Activated CD8-positive, alpha-beta memory T cell treated with anti-CD3 and anti-CD28 coated beads, Interleukin-2, amount 50 U/mL, for 4 hours (primary cell): ENCODE data around the gene RASAL3.

Experiments
- DNase-seq: peaks from one replicate; pipeline ENCODE4 v3.0.0-alpha.2; 2020

RASAL3 gene

DNA sequence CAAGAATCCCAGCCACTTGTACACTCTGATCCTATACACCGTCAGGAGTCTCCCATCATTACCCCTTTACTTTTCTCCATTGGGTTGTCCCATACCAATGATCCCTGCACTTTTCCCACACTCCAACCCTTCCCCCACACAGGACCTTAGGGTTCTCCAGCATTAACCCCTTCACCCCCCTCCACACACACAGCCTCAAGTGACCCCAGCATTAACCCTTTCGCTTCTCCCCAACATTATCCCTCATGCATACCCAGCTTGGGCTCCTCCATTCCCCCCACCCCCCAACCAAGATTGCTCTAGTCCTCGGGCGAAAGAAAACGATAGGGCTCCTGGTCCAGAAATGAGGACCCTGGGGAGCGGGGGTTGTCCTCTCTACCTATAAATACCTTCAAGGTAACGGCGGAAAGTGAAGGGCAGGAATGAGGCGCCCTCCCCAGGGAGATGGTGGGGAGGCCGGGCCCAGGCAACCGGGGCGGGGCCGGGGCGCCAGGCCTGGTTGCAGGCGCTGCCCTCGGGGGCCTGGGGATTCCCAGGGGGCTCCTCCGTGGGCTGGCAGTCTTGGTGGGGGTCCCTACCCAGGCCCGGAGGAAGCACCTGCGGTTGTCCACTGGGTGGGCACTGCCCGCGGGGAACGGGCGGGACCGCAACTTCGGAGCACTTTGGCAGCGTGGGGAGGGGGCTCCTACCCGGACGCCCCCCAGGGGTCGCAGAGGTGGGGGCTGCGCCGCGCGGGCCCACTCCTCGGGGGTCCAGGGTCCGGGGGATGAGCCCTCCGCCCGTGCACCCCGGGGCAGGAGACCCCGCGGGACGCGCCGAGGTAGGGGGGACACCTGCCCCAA is 15.3 kb downstream of the RASAL3 start:
- DNase-seq = no peak

DNA sequence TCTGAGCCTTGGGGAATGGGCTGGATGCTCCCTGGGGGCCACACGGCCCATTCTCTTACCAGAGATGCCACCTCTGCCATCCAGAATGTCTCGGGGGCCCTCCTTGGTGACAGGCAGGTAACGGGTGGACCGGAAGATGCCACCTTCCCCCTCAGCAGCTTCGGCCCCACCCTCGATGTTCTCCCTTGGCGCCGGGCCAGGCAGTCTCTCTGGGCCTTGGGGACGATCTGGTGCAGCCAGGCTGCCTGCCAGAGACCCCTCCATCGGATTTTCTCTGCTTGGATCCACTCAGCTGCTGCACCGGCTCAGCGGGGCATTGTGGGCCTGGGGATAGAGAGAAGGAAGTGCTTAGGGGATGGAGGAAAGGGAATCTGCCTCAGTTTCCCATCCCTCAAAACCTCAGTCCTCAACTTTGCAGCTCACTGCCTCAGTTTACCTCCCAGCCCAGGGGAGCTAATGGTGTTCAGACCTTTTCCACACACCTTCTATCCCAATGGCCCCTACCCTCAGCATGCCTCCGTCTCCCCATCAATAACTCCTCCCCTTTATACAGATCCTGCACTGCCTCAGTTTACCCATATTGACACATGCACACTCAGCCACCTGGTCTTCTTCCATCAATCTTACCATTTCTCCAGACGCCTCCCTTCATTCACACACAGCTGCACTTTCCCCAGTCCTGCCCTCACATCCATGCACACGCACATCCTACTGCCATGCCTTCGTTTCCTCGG is 16.1 kb downstream of the RASAL3 start:
- DNase-seq = no peak

DNA sequence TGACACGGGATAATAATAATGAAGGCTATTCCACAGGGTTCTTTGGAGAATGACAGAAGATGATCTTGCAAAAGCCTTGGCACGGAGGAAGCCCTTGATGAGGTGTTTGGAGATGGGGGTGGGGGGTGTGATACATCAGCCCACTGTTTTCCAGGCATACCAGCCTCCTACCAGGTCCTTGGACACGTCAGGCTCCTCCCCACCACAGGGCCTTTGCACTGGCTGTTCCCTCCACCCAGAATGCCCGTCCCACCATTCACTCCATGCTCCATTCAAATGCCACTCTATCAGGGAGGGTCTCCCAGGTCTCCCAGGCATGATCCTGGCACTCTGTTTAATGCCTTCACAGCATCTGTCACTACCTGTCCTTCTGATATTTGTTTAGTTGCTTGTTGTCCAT is 17.3 kb downstream of the RASAL3 start:
- no peak for DNase-seq

DNA sequence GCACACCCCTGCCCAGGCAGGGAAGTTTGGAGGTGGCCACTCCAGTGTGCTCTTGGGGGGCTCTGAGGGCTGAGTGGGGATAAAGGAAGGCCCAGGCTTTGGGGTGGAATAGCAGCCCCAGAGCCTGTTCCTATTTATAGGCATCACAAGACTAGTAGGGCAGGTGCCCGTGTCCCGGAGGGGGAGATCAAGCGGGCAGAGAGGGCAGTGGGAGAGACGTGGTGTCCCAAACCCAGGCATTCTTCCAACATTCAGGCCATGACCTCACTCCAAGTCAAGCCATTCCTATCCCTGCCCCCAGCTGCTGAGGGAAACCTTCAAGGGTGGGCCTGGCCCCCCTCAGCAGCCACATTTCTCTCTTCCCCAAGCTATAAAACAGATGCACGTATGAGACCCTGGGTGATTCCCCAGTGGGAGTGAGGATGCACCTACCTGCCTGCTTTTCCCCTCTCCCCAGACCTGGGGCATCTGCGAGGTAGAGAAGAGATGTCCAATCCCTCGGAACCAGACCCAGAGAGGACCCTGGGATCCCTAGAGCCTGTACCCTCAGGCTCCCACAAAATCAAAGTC is 18.5 kb downstream of the RASAL3 start:
- DNase-seq = no peak

DNA sequence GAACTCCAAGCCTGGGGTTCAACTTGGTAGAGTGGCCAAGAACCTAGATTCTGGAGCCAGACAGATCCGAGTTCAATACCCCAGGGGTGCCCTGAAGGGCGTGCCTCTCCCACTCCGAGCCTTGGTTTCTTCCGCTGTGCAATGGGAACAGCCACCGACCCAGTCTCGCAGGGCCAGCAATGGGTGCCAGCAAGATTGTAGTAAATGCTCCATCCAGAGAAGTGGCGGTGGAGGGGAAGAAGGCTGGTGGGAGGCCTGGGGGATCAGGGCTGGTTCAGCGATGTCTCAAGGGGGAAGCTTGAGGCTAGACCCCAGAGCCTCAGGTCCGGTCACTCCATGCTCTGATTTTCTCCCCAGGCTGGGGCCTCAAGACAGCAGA is 19.1 kb downstream of the RASAL3 start:
- no peak for DNase-seq

DNA sequence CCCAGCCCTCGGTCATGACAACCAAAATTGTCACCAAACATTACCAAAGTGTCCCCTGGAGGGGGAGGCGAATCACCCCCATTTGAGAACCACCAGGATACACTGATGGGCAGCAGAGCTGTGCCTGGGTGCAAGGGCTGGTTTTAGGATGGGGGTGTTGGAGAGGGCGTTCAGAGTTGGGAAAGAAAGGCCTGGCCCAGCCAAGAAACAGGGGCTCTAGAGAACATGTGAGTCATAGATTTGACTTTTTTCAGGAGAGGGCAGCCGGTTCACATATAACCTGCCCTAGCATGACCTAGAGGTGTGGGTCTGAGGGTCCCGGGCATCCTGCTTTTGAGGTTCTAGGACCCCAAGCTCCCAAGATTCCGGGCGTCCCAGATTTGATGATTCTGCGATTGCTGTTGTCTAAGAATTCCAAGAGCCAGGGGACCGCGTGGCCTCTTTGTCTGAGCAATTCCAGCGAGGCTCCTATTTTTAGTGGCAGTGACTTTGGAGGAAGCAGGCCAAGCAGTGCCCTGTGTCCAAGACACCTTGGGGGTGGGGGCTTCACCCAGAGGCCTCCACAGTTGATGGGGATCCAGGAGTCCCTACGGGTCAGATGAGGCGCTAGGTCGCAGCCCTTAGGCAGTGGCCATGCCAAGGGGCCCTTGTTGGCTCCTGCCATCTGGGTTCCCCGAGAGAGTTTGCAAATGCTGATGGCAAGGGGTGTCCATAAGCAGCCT is 19.7 kb downstream of the RASAL3 start:
- no peak for DNase-seq

DNA sequence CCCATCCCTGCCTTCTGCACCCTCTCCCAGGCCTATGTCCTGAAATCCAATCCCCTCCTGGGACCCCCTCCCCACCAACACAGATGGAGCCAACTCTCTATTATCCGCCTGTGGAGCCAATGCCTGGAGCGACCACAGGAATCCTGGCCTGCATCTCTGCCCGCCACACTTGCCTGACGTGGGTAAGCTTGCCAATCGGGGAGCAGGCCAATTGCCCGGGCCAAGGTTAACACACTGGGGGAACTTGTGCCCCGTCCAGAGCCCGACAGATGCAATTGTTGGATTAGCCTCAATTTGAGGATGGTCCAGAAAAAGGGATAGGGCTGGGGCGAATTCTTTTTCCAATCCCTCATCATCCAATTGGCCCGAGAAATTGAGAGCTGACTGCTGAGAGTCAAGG is 20.5 kb downstream of the RASAL3 start:
- DNase-seq = no peak

DNA sequence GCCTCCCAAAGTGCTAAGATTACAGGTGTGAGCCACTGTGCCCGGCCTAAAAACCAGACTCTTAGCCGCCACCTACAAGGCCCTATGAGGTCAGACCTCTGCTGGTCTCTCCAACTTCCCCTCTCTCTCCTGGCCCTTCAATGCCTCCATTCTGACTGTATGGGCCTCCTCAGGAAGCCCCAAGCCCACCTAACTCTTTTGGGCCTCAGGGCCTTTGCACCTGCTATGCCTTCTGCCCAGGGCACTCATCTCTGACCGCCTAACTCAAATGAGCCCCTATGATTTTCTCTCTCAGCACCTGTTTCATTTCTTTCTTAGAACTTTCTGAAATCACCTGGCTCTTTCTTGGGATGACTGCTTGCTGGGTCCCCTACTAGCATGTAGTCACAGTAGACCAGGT is 21.0 kb downstream of the RASAL3 start:
- no peak for DNase-seq

DNA sequence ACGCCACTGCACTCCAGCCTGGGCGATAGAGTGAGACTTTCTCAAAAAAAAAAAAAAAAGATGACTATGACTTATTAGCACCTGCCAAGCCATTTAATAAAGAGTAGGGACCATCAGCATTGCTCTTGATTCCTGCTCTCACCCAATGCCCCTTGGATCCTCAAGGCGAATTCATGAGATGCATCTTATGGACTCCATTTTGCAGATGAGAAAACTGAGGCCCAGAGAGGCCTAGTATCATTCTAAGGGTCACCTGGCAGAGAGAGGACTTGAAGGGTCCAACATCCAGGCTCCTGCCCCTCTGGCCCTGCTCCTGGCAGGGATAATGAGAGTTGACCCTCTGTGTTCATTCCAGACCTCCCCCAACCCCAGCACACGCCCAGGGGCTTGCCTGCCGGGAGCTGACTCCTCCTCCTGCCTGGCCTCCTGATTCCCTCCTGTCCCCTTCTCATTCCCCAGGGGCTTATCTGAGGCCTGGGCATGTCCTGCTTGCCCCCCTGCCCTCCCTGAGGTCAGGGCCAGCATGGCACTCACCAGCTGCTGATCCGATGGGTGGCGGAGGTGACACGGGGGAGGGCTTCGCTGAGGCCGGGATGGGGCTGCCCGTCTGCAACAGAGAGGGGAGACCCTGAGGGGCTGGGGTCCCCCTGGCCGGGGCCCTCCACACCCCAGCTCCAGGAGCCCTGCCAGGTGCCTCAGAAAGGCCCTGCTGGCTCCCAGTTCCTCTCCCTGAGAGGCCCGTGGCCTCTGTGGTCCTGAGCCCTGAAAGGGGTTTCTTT is 22.0 kb downstream of the RASAL3 start:
- DNase-seq = no peak

DNA sequence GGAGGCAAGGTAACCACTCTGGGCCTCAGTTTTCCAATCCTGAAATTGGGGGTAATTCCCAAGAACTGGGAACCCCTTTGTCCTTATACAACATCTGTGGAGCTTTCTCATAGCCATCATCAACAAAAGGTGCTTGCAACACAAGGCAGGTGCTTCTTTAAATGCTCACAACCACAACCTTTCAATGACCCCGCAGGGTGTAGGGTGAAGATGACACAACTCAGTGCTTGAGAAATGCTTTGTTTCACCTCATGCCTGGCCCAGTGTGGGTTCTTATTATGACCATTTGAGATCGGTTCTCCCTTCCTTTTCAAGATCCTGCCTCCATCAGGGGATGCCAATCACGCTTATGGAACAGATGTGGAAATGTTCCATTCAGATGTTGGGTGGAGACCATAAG is 23.0 kb downstream of the RASAL3 start:
- no peak for DNase-seq

DNA sequence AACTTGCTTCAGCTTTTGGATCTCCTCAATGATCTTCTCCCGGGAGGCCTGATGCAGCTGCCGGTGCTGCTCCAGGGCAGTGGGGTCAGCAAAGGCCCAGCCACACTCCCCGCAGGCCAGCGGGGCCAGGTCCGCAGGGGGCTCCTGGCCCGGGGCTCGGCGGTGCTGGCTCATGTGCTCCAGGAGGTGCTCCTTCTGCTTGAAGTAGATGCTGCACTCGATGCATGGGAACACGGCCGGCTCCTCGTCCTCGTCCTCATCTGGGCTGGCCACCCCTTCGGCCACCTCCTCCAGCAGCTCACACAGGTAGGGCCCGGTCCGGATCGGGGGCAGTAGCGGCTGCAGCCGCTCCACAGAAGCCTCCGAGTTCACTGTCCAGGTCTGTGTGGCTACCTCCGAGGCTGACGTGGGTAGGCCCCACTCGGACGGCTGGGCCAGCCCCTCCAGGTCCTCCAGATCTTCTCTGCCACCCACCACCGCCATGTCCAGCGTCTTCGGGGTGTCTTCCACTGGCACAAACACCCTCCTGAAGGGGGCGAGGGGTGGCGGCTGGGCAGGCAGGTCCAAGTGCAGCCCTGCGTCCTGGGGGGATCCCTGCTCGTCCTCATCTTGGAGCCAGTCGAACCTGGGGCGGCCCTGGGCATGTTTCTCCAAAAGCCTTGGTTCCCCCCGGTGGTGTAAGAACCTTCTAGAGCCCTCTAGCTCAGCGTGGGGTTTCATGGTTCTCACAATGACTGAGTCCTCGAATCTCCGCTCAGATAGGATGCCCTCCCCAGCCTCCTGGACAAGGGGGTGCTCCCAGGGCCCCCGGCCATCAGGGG is 24.3 kb downstream of the RASAL3 start:
- DNase-seq = no peak

DNA sequence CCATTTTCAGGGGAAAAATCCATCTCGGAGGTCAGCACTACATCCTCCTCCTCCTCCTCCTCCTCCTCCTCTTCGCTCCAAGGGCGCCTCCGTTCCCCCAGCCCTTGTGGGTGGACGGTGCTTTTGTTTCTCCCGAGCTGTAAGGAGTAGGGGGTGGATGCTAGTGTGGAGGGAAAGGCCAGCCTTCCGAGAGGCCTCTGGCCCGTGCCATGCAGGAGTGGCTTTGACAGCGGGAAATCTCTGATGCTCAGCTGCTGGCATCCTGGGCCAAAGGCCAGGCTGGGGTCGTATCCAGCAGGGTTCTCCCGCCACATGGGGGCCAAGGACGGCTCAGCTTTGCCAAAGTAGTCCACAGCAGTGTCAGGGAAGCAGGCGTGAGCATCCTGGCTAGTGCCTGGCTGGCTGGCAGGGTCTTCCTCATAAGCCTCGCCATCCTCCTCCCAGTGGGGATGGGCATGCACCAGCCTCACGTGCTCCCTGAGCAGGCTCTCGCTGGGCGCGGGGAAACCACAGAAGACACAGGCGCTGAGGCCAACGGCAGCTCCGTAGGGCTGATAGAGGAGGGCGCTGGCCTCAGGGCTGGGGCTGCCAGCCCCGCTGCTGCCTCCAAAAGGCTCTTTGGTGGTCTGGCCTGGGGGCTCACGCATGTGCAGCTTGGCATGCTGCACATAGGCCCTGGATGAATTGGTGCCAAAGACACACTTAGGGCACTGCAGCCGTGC is 25.1 kb downstream of the RASAL3 start:
- DNase-seq = no peak

DNA sequence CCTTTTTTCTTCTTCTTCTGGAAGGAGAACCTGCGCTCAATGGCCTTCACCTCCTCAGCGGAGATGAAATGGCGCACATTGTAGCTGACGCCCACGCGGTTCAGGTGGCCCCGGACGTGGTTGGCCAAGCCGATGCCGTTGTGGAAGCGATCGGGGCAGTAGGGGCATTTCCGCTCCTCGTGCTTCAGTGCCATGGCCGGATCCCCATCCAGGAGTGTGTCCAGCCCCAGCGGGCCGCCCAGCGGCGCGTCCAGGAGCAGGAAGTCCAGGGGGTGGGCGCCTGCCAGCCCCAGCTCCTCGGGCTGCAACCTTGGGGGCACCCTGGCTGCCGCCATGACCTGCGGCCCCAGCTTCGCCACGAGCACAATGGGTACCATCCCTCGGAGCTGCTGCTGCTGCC is 25.8 kb downstream of the RASAL3 start:
- no peak for DNase-seq

DNA sequence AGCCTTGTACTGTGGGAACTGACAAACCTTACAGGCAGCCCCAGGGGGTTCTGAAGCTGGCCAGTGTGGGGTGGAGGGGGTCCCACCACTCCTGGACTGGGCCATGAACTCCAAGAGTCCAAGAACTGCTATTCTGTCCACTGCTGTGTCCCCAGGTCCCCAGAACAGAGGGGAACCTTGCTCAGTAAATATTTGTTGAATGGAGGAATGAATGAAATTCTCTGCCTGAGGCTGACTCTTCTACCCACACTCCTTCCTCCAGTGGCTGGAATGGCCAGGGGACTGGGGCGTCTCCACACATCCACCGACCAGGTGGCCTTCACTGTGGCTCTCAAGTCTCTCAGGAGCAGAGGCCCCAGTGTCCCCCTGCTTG is 26.2 kb downstream of the RASAL3 start:
- no peak for DNase-seq

DNA sequence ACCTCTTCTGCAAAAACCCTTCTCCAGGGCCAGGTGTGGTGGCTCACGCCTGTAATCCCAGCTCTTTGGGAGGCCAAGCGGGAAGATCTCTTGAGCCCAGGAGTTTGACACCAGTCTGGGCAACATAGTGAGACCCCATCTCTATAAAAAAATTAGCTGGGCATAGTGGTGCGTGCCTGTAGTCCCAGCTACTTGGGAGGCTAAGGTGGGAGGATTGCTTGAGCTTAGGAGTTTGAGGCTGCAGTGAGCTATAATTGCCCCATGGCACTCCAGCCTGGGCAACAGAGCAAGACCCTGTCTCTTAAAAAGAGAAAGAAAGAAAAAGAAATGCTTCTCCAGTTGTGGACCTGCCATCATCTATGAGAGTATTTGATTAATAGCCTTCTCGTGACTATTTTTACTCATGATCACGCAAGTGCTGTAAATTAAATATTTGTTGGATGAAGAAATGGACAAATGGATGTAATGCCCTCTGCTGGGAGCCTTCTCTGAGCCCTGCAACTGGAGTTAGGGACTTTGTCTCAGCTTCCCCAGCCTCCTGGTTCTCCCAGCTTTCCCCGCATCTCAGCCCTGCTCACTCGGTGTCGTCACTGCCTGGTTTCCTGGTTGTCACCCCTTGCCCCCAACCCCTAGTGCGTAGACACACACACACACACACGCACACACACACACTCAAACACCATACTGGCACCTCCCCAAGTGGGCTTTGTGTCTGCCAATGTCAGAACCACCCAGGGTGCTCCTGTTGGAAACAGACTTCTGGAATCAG is 26.8 kb downstream of the RASAL3 start:
- no peak for DNase-seq

DNA sequence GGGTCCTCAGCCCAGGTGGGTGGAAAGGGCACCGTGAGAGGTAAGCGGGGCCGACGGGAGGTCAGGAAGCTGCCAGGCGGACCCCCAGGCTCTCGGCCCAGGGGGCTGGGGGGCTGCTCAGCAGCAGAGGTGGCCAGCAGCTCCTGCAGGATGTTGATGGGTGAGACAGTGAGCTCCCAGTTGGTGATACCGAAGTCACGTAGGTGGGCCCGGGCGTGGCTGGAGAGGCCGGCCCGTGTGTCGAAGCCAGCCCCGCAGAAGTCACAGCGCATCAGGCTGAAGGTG is 27.6 kb downstream of the RASAL3 start:
- no peak for DNase-seq

DNA sequence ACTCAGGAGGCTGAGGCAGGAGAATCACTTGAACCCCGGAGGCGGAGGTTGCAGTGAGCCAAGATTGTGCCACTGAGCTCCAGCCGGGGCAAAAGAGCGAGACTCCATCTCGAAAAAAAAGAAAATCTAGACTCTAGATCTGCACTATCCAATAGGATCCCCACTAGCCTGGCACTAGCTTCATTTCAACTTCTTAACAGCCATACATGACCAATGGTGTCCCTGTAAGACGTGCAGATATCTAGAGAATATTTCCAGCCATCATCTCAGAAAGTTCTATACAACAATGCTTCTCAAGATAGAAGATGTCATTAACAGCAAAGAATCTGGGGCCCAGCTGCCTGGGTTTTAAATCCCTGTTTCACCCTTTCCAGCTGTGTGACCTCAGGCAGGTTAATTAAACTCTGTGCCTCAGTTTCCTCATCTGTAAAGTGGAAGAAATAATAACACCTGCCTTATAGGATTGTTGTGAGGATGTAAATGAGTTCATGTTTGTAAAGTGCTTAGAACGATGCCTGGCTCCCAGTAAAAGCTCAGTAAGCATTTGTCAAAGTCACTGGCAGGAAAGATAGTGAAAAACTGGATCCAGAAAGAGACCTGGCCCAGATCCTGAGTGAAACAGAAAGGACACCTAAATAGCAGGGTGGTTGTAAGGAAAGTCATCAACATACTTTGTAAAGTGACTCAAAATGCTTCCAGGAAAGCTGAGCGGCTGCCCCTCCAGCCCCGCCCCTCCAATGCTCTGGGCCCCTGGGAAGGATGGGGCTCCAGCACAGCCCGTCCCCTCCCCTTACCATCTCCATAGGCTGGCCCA is 28.1 kb downstream of the RASAL3 start:
- DNase-seq = no peak

DNA sequence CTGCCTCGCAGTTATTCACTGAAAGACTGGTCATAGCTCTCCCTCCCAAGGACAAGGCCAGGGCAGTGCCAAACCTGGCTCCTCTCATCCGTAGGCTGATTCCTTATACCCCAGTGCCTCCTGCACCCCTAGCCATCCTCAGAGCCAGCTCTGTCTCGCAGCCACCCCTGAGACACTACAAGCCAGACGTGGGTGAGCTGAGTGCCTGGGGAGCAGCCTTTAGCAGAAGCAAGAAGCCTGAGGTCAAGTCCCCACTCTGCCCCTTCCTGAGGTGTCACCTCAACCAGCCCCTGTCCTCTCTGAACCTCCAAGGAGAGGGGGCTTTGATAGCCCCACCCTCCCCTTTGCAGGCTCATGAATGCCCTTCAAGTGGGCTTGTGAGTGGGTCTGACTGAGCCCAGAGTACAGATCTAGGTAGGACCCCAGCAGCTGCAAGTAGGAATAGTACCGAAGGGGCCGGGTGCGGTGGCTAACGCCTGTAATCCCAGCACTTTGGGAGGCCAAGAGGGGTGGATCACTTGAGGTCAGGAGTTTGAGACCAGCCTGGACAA is 30.8 kb downstream of the RASAL3 start:
- DNase-seq = no peak
